Activated T-helper 2 cell treated with anti-CD3 and anti-CD28 coated beads, Interferon-gamma antibody, Interleukin-2, Interleukin-4, amounts not matched to agents 10 μg/mL and 5 μg/mL and 100 μg/mL, durations not matched to agents 14 hours and 24 hours and 36 hours (primary cell): ENCODE results near the gene TINCR. TPM values are rescaled to one million over a fixed set of nuclear protein-coding genes. Genes with fewer than 3 reads are reported as not detected.

Experiments
- DNase-seq: peaks from one replicate; pipeline ENCODE4 v3.0.0; 2021; ENCODE audit warnings: low spot score
- H3K27ac Mint-ChIP-seq: one replicate; pipeline ENCODE4 v1.8.0; 2021; ENCODE audit warnings: mixed read lengths
- H3K27me3 Mint-ChIP-seq: one replicate; pipeline ENCODE4 v1.8.0; 2021; ENCODE audit warnings: low read depth, mixed read lengths
- H3K36me3 Mint-ChIP-seq: one replicate; pipeline ENCODE4 v1.8.0; 2021; ENCODE audit warnings: low read depth, mixed read lengths
- H3K4me1 Mint-ChIP-seq: one replicate; pipeline ENCODE4 v1.8.0; 2021; ENCODE audit warnings: low read depth, mixed read lengths
- H3K4me3 Mint-ChIP-seq: one replicate; pipeline ENCODE4 v1.8.0; 2021; ENCODE audit warnings: low read depth, mild to moderate bottlenecking, moderate library complexity, mixed read lengths
- H3K9me3 Mint-ChIP-seq: one replicate; pipeline ENCODE4 v1.8.0; 2021; ENCODE audit warnings: mixed read lengths
- intact Hi-C: fragments of 100-400 bp; cut with micrococcal nuclease; formaldehyde crosslinking; loops from one replicate; pipeline ENCODE4 v1.15.1; 2023
- total RNA-seq: library from RNA; stranded (reverse); gene quantifications from 2 replicates; pipeline ENCODE4 v1.2.3, GENCODE V29; 2022

Gene TINCR
- total RNA-seq, 1 donor from 2014 or later = 0.52 TPM

DNA sequence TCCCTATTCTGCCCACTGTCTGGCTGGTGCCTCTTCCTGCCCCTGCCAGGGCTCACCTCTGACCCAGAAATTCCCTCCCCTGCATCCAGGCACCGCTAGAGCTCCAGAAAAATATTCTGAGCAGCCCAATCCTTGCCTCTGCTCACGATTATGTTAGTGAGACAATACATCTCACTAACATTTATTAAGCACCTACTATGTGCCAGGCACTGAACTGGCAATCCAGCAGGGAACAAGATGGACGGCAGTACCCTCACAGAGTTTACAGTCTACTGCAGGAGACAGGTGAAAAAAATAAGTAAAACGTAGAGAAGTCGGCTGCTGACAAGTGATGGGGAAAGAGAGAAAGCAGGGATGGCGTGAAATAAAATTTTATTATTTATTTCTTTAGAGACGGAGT lies 5.5 kb downstream of the TINCR start:
- intact Hi-C loops = no loop called here
- H3K4me3 Mint-ChIP-seq = no peak overlapping the region
- no peaks in the 10 kb centered on the region for H3K4me1 Mint-ChIP-seq
- H3K36me3 Mint-ChIP-seq = no peaks in the 10 kb centered on the region
- no peak overlapping the region for H3K27ac Mint-ChIP-seq
- DNase-seq = no peak
- peaks cover 15% of the 10 kb centered on the region for H3K9me3 Mint-ChIP-seq
- H3K27me3 Mint-ChIP-seq = no peaks in the 10 kb centered on the region

DNA sequence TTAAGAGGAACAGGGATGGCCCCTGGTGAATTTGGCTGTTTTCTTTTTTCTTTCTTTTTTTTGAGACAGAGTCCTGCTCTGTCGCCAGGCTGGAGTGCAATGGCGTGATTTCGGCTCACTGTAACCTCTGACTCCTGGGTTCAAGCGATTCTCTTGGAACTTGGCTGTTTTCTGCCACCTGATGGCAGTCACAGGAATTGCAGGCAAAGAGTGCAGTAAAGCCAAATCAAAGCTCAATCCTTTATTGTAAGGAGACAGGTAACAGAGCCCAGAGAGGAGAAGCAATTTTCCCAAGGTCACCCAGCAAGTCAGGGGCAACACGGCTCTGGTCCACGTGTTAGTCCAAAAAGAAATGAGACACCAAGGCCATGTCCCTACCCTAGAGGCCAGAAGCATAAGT lies 6.2 kb downstream of the TINCR start:
- Mint-ChIP-seq H3K27ac (no peak overlapping the region), H3K27me3 (no peaks in the 10 kb centered on the region), H3K4me3 (no peak overlapping the region), H3K9me3 (peaks cover 15% of the 10 kb centered on the region), H3K36me3 (no peaks in the 10 kb centered on the region), H3K4me1 (no peaks in the 10 kb centered on the region)
- intact Hi-C loops = no loop called here
- DNase-seq = no peak

DNA sequence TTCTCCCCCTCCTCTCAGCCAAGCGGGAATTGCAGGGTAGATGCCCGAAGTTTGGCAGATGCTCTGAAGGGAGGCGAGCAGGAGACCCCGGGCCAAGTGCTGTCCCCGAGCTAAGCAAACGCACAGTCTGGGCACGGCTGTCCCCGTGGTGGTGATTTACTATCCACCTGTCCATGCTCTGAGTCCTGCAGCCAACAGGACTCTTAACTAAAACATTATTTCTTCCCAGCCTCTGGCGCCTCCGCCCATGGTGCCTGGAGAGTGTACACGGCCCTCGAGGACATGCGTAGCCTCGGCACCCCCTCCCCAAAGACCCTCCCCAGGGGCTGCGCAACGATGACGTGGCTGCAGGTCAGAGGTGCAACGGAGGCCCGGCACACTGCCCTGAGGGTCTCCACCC lies 7.6 kb downstream of the TINCR start:
- Mint-ChIP-seq H3K9me3 (peaks cover 15% of the 10 kb centered on the region), H3K4me3 (no peak overlapping the region), H3K4me1 (no peaks in the 10 kb centered on the region), H3K27me3 (no peaks in the 10 kb centered on the region), H3K27ac (no peak overlapping the region), H3K36me3 (no peaks in the 10 kb centered on the region)
- intact Hi-C loops = no loop called here
- DNase-seq = no peak

DNA sequence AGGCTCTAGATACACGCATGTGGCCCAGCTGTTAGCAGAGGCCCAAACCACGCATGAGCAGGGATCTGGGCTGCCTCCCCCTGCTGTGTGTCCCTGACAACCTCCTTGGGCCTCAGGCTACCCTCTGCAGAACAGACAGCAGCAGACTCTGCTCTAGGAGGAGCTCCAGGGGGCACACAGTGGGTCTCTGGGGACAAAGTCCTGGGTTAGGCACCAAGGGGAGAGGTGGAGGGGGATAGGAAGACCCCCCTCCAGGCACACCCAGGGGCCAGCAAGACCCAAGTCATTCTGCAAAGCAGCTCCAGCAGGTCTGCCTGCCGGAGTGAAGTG lies 8.0 kb downstream of the TINCR start:
- Mint-ChIP-seq H3K4me1 (no peaks in the 10 kb centered on the region), H3K9me3 (peaks cover 15% of the 10 kb centered on the region), H3K27ac (no peak overlapping the region), H3K27me3 (no peaks in the 10 kb centered on the region), H3K36me3 (no peaks in the 10 kb centered on the region), H3K4me3 (no peak overlapping the region)
- intact Hi-C loops = no loop called here
- DNase-seq = no peak

DNA sequence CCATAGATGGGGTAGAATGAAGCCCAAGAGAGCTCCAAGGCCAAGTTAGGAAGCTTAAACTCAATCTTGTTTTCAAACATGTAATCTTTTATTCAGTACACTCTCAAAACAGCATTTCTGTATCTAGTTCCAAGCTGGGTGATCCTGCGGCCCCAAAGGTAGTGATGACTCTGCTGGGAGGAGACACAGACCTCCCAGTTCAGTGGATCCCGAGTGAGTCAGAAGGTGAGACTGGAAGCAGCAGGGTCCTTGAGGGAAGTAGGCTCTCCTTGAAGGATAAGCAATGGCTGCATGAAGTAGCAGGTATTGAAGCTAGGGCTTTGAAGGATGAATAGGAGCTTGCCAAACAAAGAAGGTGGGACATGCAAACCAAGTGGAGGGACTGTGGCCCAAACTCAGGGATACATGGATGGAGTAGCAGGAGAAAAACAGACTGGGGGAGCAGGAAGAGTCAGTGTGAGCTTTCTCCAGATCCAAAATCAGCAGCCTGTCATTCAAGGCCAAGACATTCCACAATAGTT lies 9.6 kb downstream of the TINCR start:
- H3K27ac Mint-ChIP-seq = no peak overlapping the region
- H3K4me3 Mint-ChIP-seq = no peak overlapping the region

DNA sequence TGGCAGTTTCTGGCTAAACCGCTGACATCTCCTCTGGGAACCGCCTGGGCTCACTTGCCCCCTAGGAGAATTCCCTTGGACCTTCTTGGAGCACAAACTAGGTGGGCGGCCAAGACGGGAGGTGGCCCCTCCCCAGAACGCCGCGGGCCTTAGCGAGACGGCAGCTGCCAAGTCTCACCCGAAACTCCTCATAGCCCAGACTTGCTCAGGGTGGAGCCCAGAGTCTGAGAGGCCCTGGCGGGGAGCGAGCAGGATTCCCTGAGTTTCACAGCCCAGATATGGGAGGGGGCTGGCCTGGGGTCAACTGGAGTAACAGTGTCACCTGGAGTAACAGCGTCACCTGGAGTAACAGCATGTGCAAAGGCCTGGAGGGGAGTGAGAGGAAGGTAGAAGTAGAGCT lies 10.1 kb downstream of the TINCR start:
- Mint-ChIP-seq H3K4me1 (no peaks in the 10 kb centered on the region), H3K4me3 (no peak overlapping the region), H3K36me3 (no peaks in the 10 kb centered on the region), H3K9me3 (peaks cover 15% of the 10 kb centered on the region), H3K27me3 (no peaks in the 10 kb centered on the region), H3K27ac (no peak overlapping the region)
- intact Hi-C loops = no loop called here
- DNase-seq = no peak

More for the DNA sequence above, 9.6 kb downstream of the TINCR start:
- Mint-ChIP-seq H3K36me3 (no peaks in the 10 kb centered on the region), H3K27me3 (no peaks in the 10 kb centered on the region), H3K9me3 (peaks cover 15% of the 10 kb centered on the region), H3K4me1 (no peaks in the 10 kb centered on the region)
- no peak for DNase-seq
- intact Hi-C loops = no loop called here

DNA sequence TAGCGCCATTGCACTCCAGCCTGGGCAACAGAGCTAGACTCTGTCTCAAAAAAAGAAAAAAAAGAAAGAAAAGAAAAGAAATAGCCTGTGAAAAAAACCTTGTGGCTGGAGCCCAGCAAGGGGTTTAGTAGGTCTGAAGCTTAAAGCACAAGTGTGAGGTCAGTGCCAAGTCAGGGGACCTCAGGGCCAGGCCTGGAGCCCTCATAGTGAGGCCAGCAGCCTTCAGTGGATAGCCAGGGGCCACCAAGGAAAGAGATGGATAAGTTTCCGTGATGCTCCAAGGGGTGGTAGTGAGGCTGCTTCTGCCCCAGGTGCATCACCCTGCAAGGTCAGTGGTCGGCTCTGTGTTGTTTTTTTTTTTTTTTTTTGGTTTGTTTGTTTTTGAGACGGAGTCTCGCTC lies 12.9 kb downstream of the TINCR start:
- H3K9me3 Mint-ChIP-seq = no peaks in the 10 kb centered on the region
- no peak for DNase-seq
- H3K36me3 Mint-ChIP-seq = no peaks in the 10 kb centered on the region
- H3K27ac Mint-ChIP-seq = no peak overlapping the region
- intact Hi-C loops = no loop called here
- no peaks in the 10 kb centered on the region for H3K27me3 Mint-ChIP-seq
- no peak overlapping the region for H3K4me3 Mint-ChIP-seq
- no peaks in the 10 kb centered on the region for H3K4me1 Mint-ChIP-seq

DNA sequence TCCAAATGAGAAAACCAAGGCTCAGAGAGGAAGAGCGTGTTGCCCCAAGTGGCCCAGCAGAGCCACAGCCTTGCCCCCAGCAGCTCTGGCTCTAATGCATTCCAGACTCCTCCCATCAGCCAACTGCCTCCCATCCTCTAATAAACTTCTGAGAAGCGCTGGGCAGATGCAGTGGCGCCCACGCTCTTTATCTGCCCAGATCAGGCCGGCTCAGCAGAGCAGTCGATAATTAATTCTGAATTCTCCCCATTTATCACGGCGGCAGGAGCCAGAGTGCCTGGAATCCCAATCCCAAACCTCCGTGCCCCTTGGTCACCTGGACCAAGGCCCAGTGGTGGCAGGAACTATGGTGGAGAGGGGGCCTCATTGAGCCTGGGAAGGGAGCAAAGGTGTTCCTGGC lies 13.9 kb downstream of the TINCR start:
- Mint-ChIP-seq H3K4me1 (no peaks in the 10 kb centered on the region), H3K27me3 (no peaks in the 10 kb centered on the region), H3K27ac (no peak overlapping the region), H3K36me3 (no peaks in the 10 kb centered on the region), H3K4me3 (no peak overlapping the region), H3K9me3 (no peaks in the 10 kb centered on the region)
- intact Hi-C loops = no loop called here
- DNase-seq = no peak

DNA sequence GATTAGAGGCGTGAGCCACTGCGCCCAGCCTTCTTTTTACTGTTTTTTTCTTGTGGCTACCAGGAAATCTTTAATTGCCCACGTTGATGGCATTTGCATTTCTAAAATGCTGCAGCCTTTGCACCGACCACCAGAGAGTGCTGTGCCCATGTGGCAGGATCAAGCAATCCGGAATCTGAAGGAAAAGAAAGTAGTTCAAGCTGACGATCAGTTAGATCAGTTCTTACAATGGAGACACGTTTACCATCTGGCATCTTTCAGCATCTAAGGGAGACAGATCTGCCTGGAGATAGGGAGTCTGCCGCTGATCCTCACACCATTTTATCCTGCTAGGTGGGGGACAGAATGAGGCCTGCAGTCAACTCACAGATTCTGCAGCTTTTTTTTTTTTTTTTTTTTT lies 19.9 kb downstream of the TINCR start:
- Mint-ChIP-seq H3K4me1 (no peaks in the 10 kb centered on the region), H3K4me3 (no peak overlapping the region), H3K27ac (no peak overlapping the region), H3K27me3 (no peaks in the 10 kb centered on the region), H3K36me3 (no peaks in the 10 kb centered on the region), H3K9me3 (no peaks in the 10 kb centered on the region)
- intact Hi-C loops = no loop called here
- no peak for DNase-seq

DNA sequence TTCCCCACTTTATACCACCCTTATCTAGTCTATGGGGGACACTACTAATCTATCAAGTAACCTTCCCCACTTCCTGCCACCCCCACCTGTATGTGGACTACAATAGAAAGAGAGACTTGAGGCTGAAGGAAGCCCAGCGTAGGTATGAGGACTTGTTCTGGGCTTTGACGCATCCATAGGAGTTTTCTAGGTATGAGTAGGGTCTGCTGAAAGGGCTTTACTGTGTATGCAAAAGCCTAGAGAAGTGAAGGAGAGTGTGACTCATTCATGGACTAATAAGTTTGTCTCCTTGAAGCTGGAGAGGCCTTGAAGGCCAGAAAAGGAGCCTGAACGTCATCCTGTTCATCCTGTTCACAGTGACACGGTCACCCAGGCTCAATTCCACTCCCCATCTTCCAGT lies 21.8 kb downstream of the TINCR start:
- no peaks in the 10 kb centered on the region for H3K36me3 Mint-ChIP-seq
- intact Hi-C loops = no loop called here
- no peak overlapping the region for H3K4me3 Mint-ChIP-seq
- H3K27me3 Mint-ChIP-seq = no peaks in the 10 kb centered on the region
- DNase-seq = no peak
- H3K27ac Mint-ChIP-seq = no peak overlapping the region
- H3K9me3 Mint-ChIP-seq = no peaks in the 10 kb centered on the region
- no peaks in the 10 kb centered on the region for H3K4me1 Mint-ChIP-seq

DNA sequence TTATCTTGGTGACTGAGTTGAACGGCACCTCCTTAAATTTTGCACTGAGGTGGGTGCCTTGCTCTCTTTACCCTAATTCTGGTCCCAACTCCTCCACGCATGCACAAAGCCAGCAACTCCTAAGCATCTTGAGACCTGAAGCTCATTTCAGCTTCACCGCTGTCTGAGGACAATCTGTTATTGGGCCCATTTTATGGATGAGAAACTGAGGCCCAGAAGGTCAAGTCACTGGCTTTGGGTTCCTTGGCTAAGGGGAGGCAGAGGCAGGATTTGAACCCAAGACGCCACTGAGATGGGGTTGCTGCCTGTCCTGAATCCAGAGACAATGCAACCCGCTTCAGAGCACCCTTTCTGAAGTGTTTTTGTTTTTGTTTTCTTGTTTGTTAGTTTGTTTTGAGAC lies 22.7 kb downstream of the TINCR start:
- no peaks in the 10 kb centered on the region for H3K4me1 Mint-ChIP-seq
- intact Hi-C loops = no loop called here
- H3K36me3 Mint-ChIP-seq = no peaks in the 10 kb centered on the region
- H3K9me3 Mint-ChIP-seq = no peaks in the 10 kb centered on the region
- H3K4me3 Mint-ChIP-seq = no peak overlapping the region
- H3K27ac Mint-ChIP-seq = no peak overlapping the region
- no peak for DNase-seq
- H3K27me3 Mint-ChIP-seq = no peaks in the 10 kb centered on the region

DNA sequence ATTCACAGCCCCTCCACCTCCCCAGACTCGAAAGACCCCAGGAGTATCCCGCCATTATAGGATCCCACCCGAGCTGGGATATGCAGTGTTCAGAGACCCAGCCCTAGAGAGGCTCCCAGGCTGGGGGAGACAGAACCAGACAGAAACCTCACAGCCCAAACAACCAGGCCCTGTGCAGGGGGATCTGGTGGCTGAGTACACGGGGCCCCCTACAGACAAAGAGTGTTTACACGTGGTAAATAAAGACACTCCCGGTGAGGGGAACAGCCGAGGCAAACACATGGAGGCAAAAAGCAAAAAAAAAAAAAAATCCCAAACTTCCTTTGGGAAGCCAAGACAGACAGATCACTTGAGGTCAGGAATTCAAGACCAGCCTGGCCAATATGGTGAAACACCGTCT lies 25.1 kb downstream of the TINCR start:
- no peak for DNase-seq
- H3K27me3 Mint-ChIP-seq = no peaks in the 10 kb centered on the region
- no peak overlapping the region for H3K27ac Mint-ChIP-seq
- intact Hi-C loops = no loop called here
- no peaks in the 10 kb centered on the region for H3K4me1 Mint-ChIP-seq
- H3K9me3 Mint-ChIP-seq = no peaks in the 10 kb centered on the region
- no peak overlapping the region for H3K4me3 Mint-ChIP-seq
- H3K36me3 Mint-ChIP-seq = no peaks in the 10 kb centered on the region

DNA sequence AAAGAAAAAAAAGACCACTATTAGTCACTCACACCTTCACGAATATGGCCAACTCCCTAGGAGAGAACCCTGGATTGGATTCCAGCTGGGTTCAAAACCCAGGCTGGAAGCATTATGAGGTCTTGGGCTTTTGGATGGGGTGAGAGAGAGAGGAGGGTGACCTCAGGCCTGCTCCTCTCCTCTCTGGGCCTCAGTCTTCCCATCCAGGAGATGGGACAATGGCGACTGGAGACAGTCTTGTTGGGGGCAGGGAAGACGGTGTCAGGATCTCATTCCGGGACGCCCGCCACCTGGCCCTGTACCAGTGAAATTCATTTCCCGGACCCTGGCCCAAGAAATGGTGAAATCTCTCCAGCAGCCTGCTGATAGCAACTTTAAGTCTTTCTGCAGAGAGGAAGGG lies 26.3 kb downstream of the TINCR start:
- Mint-ChIP-seq H3K27ac (no peak overlapping the region), H3K36me3 (no peaks in the 10 kb centered on the region), H3K4me1 (no peaks in the 10 kb centered on the region), H3K4me3 (no peak overlapping the region), H3K9me3 (no peaks in the 10 kb centered on the region), H3K27me3 (peaks cover 2% of the 10 kb centered on the region)
- intact Hi-C loops = no loop called here
- no peak for DNase-seq

DNA sequence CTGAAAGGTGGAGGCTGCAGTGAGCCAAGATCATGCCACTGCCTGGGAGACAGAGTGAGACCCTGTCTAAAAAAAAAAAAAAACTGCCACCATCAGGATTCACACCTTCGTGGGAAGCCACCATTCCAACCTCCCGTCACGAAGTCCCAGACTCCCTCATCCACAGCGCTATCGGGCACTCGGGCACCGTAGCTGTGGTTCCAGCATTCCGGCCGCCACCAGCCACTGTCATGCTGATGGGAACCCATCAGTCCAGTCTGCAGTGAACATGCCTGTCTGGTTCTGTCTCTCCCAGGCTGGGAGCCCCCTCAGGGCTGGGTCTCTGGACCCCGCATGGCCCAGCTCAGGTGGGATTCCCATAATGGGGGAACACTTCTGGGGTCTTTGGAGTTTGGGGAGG lies 27.5 kb downstream of the TINCR start:
- H3K27ac Mint-ChIP-seq = no peak overlapping the region
- H3K4me3 Mint-ChIP-seq = no peak overlapping the region
- peaks cover 6% of the 10 kb centered on the region for H3K27me3 Mint-ChIP-seq
- intact Hi-C loops = no loop called here
- no peaks in the 10 kb centered on the region for H3K4me1 Mint-ChIP-seq
- peaks cover 6% of the 10 kb centered on the region for H3K9me3 Mint-ChIP-seq
- no peak for DNase-seq
- peaks cover under 1% of the 10 kb centered on the region for H3K36me3 Mint-ChIP-seq
